ENCODE results near the gene FBXO31. TPM values are rescaled to one million over a fixed set of nuclear protein-coding genes. Genes with fewer than 3 reads are reported as not detected.

The FBXO31 gene
- total and polyA plus RNA-seq, 10 of the 15 experiments (the other 5 are each of a cell fraction or from before 2014, with no cell fraction given): 0.19 to 33.1 (median 10.3) TPM

- TF ChIP-seq TAF1 (IDR thresholded peaks at IDR 0.05; ENCODE audit: borderline replicate concordance, low read depth, low read length): no peak
- TF ChIP-seq, protein P1, sequence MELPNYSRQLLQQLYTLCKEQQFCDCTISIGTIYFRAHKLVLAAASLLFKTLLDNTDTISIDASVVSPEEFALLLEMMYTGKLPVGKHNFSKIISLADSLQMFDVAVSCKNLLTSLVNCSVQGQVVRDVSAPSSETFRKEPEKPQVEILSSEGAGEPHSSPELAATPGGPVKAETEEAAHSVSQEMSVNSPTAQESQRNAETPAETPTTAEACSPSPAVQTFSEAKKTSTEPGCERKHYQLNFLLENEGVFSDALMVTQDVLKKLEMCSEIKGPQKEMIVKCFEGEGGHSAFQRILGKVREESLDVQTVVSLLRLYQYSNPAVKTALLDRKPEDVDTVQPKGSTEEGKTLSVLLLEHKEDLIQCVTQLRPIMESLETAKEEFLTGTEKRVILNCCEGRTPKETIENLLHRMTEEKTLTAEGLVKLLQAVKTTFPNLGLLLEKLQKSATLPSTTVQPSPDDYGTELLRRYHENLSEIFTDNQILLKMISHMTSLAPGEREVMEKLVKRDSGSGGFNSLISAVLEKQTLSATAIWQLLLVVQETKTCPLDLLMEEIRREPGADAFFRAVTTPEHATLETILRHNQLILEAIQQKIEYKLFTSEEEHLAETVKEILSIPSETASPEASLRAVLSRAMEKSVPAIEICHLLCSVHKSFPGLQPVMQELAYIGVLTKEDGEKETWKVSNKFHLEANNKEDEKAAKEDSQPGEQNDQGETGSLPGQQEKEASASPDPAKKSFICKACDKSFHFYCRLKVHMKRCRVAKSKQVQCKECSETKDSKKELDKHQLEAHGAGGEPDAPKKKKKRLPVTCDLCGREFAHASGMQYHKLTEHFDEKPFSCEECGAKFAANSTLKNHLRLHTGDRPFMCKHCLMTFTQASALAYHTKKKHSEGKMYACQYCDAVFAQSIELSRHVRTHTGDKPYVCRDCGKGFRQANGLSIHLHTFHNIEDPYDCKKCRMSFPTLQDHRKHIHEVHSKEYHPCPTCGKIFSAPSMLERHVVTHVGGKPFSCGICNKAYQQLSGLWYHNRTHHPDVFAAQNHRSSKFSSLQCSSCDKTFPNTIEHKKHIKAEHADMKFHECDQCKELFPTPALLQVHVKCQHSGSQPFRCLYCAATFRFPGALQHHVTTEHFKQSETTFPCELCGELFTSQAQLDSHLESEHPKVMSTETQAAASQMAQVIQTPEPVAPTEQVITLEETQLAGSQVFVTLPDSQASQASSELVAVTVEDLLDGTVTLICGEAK (IDR thresholded peaks at IDR 0.05; ENCODE audit: borderline replicate concordance): no peak
- TF ChIP-seq HDAC6 (IDR thresholded peaks at IDR 0.05; ENCODE audit: unreplicated experiment): no peak
- TF ChIP-seq RELA (IDR thresholded peaks at IDR 0.05; ENCODE audit: borderline replicate concordance, partially characterized antibody): no peak
- TF ChIP-seq SREBF1 (IDR thresholded peaks at IDR 0.05; ENCODE audit: low read length): no peak
- no peak for TF ChIP-seq SUZ12 (IDR thresholded peaks at IDR 0.05; ENCODE audit: unreplicated experiment)
- TF ChIP-seq KAT2A (conservative IDR thresholded peaks at IDR 0.05; ENCODE audit: control insufficient read depth, low read depth, low read length): no peak
- no peak for TF ChIP-seq CREB1 (IDR thresholded peaks at IDR 0.05; ENCODE audit: low read depth)
- no peak for TF ChIP-seq ATF7 (IDR thresholded peaks at IDR 0.05; ENCODE audit: low read depth)
- no peak for TF ChIP-seq ZBTB4 (CRISPR knock-in tag; IDR thresholded peaks at IDR 0.05)
Observed at GRCh38 chr16:87344165-87344930, 39.2 kb downstream of the FBXO31 start (continued).
